K562 (cell line): ENCODE measurements around the gene PRKCQ. TPM values are rescaled to one million over a fixed set of nuclear protein-coding genes. Genes with fewer than 3 reads are reported as not detected.

ENCODE experiments used
- ATAC-seq: fragments of 200-7000 bp; cut with Tn5 transposase; 3 replicates; pipeline ENCODE4 v1.9.1; 2020; ENCODE audit warnings: moderate library complexity
- BruUV-seq: library from RNA; stranded (reverse); fragments of 400-500 nt; replicated peaks from 2 replicates; lab custom pipeline; 2021; lab: Mats Ljungman, UMichigan
- CTCF ChIA-PET: fragments of 300-600 bp; formaldehyde crosslinking; extraction: SDS; loops from one replicate; lab custom pipeline; 2021; ENCODE audit warnings: low intra/inter-chr PET ratio; lab: Yijun Ruan, JAX
- POLR2A ChIA-PET: fragments of 300-600, 350-650 bp; sonication (Branson Sonifier 250); formaldehyde crosslinking; extraction: SDS; loops from one replicate; lab custom pipeline; 2021; ENCODE audit warnings: antibody characterized with exemption, inconsistent platforms; lab: Yijun Ruan, JAX
- DNase-seq, 4 experiments: peaks; one replicate each; pipeline versions ENCODE4 v3.0.0 to v3.0.0-alpha.2; 2011 to 2018; ENCODE audit warnings: low spot score in 3 of 4, mixed read lengths in 3 of 4; ENCODE audit errors: extremely low read depth in 1 of 4
- FAIRE-seq: peaks from 2 replicates; lab custom pipeline; 2011; peaks lifted over from hg19 to GRCh38; lab: Jason Lieb, UNC
- H2AFZ ChIP-seq: 2 replicates; pipeline ENCODE4 v1.6.0; 2011; ENCODE audit warnings: low read depth, low read length, control low read depth, inconsistent platforms
- H3K27ac ChIP-seq: fragments of 200-600 bp; 3 replicates; pipeline ENCODE4 v1.8.0; 2011; ENCODE audit warnings: low read depth, mild to moderate bottlenecking, control low read depth, inconsistent platforms, low read length, moderate library complexity, mixed read lengths; ENCODE audit errors: extremely low read depth
- H3K27me3 ChIP-seq, 2 experiments: fragments of 300-600 bp in 1 of 2; 2 replicates in 1 of 2; 3 replicates in 1 of 2; pipeline versions ENCODE4 v1.6.0 to v1.8.0; 2011; ENCODE audit warnings: inconsistent platforms in 2 of 2, low read length in 2 of 2, mild to moderate bottlenecking in 1 of 2, mixed read lengths in 1 of 2, moderate library complexity in 1 of 2; ENCODE audit not compliant: control insufficient read depth in 2 of 2, insufficient read depth in 2 of 2
- H3K36me3 ChIP-seq: fragments of 300-600 bp; 3 replicates; pipeline ENCODE4 v1.8.0; 2011; ENCODE audit warnings: mild to moderate bottlenecking, low read length, inconsistent platforms; ENCODE audit not compliant: control insufficient read depth, insufficient read depth
- H3K4me1 ChIP-seq, 2 experiments: fragments of 200-600 bp in 1 of 2; replicated peaks in 1 of 2; 2 replicates in 1 of 2; 3 replicates in 1 of 2; pipeline versions ENCODE4 v1.5.1 to v1.8.0; 2011; ENCODE audit warnings: inconsistent platforms in 2 of 2, low read length in 2 of 2, mild to moderate bottlenecking in 1 of 2, mixed read lengths in 1 of 2, moderate library complexity in 1 of 2; ENCODE audit not compliant: control insufficient read depth in 2 of 2, insufficient read depth in 2 of 2
- H3K4me2 ChIP-seq: 2 replicates; pipeline ENCODE4 v1.6.1; 2011; ENCODE audit warnings: low read length, control low read depth, inconsistent platforms, mixed read lengths; ENCODE audit not compliant: insufficient read depth
- H3K4me3 ChIP-seq: fragments of 200-600 bp; sonication (generic), shearing (Covaris generic); 2 replicates; pipeline ENCODE4 v1.5.1; 2016; ENCODE audit warnings: control low read depth, inconsistent platforms
- H3K79me2 ChIP-seq: fragments of 200-600 bp; 3 replicates; pipeline ENCODE4 v1.8.0; 2011; ENCODE audit warnings: low read length, inconsistent platforms; ENCODE audit not compliant: control insufficient read depth, insufficient read depth
- H3K9ac ChIP-seq, 2 experiments: 2 replicates each; pipeline versions ENCODE4 v1.6.0 to v1.6.1; 2011; ENCODE audit warnings: low read depth in 2 of 2, low read length in 2 of 2, control low read depth in 1 of 2, inconsistent platforms in 1 of 2, mild to moderate bottlenecking in 1 of 2, mixed read lengths in 1 of 2; ENCODE audit not compliant: insufficient read depth in 1 of 2
- H3K9me1 ChIP-seq: one replicate; pipeline ENCODE4 v1.6.0; 2011; ENCODE audit warnings: inconsistent platforms, mild to moderate bottlenecking, low read length, moderate library complexity; ENCODE audit not compliant: control insufficient read depth, insufficient read depth
- H3K9me3 ChIP-seq: replicated peaks from 2 replicates; pipeline ENCODE4 v1.5.1; 2011; ENCODE audit warnings: low read depth, low read length, inconsistent platforms; ENCODE audit not compliant: control insufficient read depth, insufficient read depth
- H4K20me1 ChIP-seq: replicated peaks from 2 replicates; pipeline ENCODE4 v1.6.1; 2011; ENCODE audit warnings: low read length, inconsistent platforms, mixed read lengths; ENCODE audit not compliant: control insufficient read depth, insufficient read depth
- ARID1B ChIP-seq: fragments of 450-650 bp; IDR thresholded peaks from 2 replicates; pipeline ENCODE4 v1.6.1; 2016; ENCODE audit warnings: antibody characterized with exemption, mild to moderate bottlenecking, inconsistent platforms
- DIDO1 ChIP-seq: fragments of 450-650 bp; IDR thresholded peaks from 2 replicates; pipeline ENCODE4 v1.6.1; 2016; ENCODE audit warnings: low read depth, missing biosample characterization, missing genetic modification characterization
- GTF2B ChIP-seq: IDR thresholded peaks from 2 replicates; pipeline ENCODE4 v1.6.1; 2011; ENCODE audit not compliant: insufficient read length; ENCODE audit errors: extremely low read depth
- ILK ChIP-seq: fragments of 450-650 bp; IDR thresholded peaks from 2 replicates; pipeline ENCODE4 v1.6.1; 2016; ENCODE audit warnings: missing genetic modification characterization, low read depth, mild to moderate bottlenecking, missing compliant biosample characterization, moderate library complexity, borderline replicate concordance
- MBD1 ChIP-seq: fragments of 250-450 bp; sonication (Bioruptor Pico); IDR thresholded peaks from 2 replicates; pipeline ENCODE4 v1.8.0; 2022; ENCODE audit warnings: inconsistent platforms
- MYBL2 ChIP-seq, 2 experiments: fragments of 450-650 bp in 1 of 2; sonication (generic) in 1 of 2; formaldehyde crosslinking in 1 of 2; IDR thresholded peaks; 2 replicates each; pipeline versions ENCODE4 v1.6.1 to v1.8.1; 2017 to 2022; ENCODE audit warnings: borderline replicate concordance in 1 of 2, inconsistent platforms in 1 of 2, low read depth in 1 of 2, mild to moderate bottlenecking in 1 of 2, missing genetic modification reagents in 1 of 2, moderate library complexity in 1 of 2
- PCBP2 ChIP-seq: fragments of 200-400 bp; formaldehyde crosslinking; IDR thresholded peaks from 2 replicates; pipeline ENCODE4 v1.6.1; 2018; ENCODE audit warnings: low read length, low read depth, mild to moderate bottlenecking, moderate library complexity; ENCODE audit not compliant: poor library complexity, severe bottlenecking
- SIN3B ChIP-seq: fragments of 450-650 bp; IDR thresholded peaks from 2 replicates; pipeline ENCODE4 v1.6.1; 2017; ENCODE audit warnings: low read depth, mild to moderate bottlenecking, moderate library complexity
- SOX6 ChIP-seq: fragments of 450-650 bp; IDR thresholded peaks from 2 replicates; pipeline ENCODE4 v1.6.1; 2014; ENCODE audit warnings: mild to moderate bottlenecking
- TRIM28 ChIP-seq: fragments of 450-650 bp; IDR thresholded peaks from 2 replicates; pipeline ENCODE4 v1.6.1; 2017
- ZKSCAN3 ChIP-seq: fragments of 250-450 bp; sonication (Bioruptor Pico); IDR thresholded peaks from 2 replicates; pipeline ENCODE4 v1.4.0; 2020
- ZNF699 ChIP-seq: fragments of 250-450 bp; sonication (Bioruptor Pico); IDR thresholded peaks from 2 replicates; pipeline ENCODE4 v1.8.0; 2021; ENCODE audit warnings: mild to moderate bottlenecking, moderate library complexity; ENCODE audit not compliant: insufficient replicate concordance
- ZSCAN32 ChIP-seq: fragments of 450-650 bp; formaldehyde crosslinking; IDR thresholded peaks from 2 replicates; pipeline ENCODE4 v1.4.0; 2020; ENCODE audit warnings: mild to moderate bottlenecking, moderate library complexity
- WGBS: fragments of 100-300 bp; shearing (Covaris generic); methylation state at CpG from one replicate; pipeline ENCODE4 v1.1.6; 2016; ENCODE audit warnings: low coverage, mixed read lengths; ENCODE audit not compliant: insufficient coverage; ENCODE audit errors: missing lambda C conversion rate; 5-methylcytosine and 5-hydroxymethylcytosine counted together
- in situ Hi-C: fragments of 300-500 bp; cut with MboI; formaldehyde crosslinking; loops from 4 replicates; pipeline ENCODE4 v1.15.0; 2018; ENCODE audit warnings: inconsistent platforms, mixed read lengths
- intact Hi-C: fragments of 100-400 bp; cut with micrococcal nuclease; formaldehyde crosslinking; loops from 2 replicates; pipeline ENCODE4 v1.14.2; 2022
- polyA plus RNA-seq, 8 experiments: library from polyadenylated mRNA; depleted of rRNA in 4 of 8; stranded (reverse) in 5 of 8; unstranded in 3 of 8; fragments of >200 nt; fragmentation: Nextera tagmentation in 2 of 8; fragmentation: Illumina TruSeq in 1 of 8; extraction: Ambion mirVana in 2 of 8; extraction: Trizol in 1 of 8; gene quantifications; 2 replicates each; pipeline versions ENCODE4 v1.2.1 to v1.2.3, GENCODE V29; 2011 to 2014; ENCODE audit warnings: inconsistent platforms in 1 of 8, missing spikeins in 1 of 8
- total RNA-seq, 7 experiments: library from RNA; depleted of rRNA in 6 of 7; stranded (reverse); fragments of >200 nt in 6 of 7; fragmentation: Illumina TruSeq in 2 of 7; extraction: Trizol in 2 of 7; gene quantifications; 2 replicates each; pipeline versions ENCODE4 v1.2.1 to v1.2.3, GENCODE V29; 2011 to 2021; ENCODE audit warnings: low replicate concordance in 1 of 7

PRKCQ gene
- total and polyA plus RNA-seq, 9 of the 15 experiments (the other 6 are each of a cell fraction or from before 2014, with no cell fraction given), result 4.4 to 23.3 (median 14.6) TPM

GRCh38 chr10:6498771-6499170 is 81.3 kb downstream of the PRKCQ start (continued):
- TF ChIP-seq ZSCAN32 (no peak), PCBP2 (no peak)

- Histone ChIP-seq H3K9ac (no peak overlapping the region), H4K20me1 (no peaks in the 10 kb centered on the region), H3K4me1 (no peaks in the 10 kb centered on the region), H3K79me2 (no peaks in the 10 kb centered on the region), H3K9me3 (no peaks in the 10 kb centered on the region), H3K36me3 (peaks cover 22% of the 10 kb centered on the region), H3K27me3 (no peaks in the 10 kb centered on the region), H3K4me3 (no peak overlapping the region), H3K9me1 (no peaks in the 10 kb centered on the region), H3K27ac (no peak overlapping the region), H3K4me2 (no peak overlapping the region), H2AFZ (no peak overlapping the region)
- no peak for TF ChIP-seq SOX6
- TF ChIP-seq TRIM28, result no peak
- TF ChIP-seq GTF2B, result no peak
- TF ChIP-seq MYBL2 (IDR thresholded peaks at IDR 0.05; ENCODE audit: low read depth), result no peak
- no peak for TF ChIP-seq MYBL2 (CRISPR knock-in tag; IDR thresholded peaks at IDR 0.05; ENCODE audit: borderline replicate concordance)
- no peak for TF ChIP-seq MBD1
- no peak for TF ChIP-seq SIN3B
- no peak for TF ChIP-seq ARID1B
- TF ChIP-seq DIDO1 (tag), result no peak
- no peak for TF ChIP-seq ZNF699
- no peak for TF ChIP-seq ILK
- TF ChIP-seq ZKSCAN3 (CRISPR knock-in tag), result no peak
- FAIRE-seq (no peak), ATAC-seq (no peak), DNase-seq (no peak)
- WGBS, result 80% methylated on average over 4 of the region's 4 CpGs
- POLR2A ChIA-PET, result interaction anchor here (0.8 kb wide), 2 partner anchors 17 to 30 kb away, joined by 3 read pairs; no protein-coding TSS in a partner anchor
- in situ Hi-C loops (no loop called here), intact Hi-C loops (no loop called here)
- CTCF ChIA-PET, result no interaction called here
- no TSS peak for BruUV-seq
Observed at GRCh38 chr10:6497620-6498019, 82.5 kb downstream of the PRKCQ start.
